ENCODE results near the gene TEAD1. TPM values are rescaled to one million over a fixed set of nuclear protein-coding genes. Genes with fewer than 3 reads are reported as not detected.
A peak's percentile ranks its signal among the peaks of the same experiment; 100 is the strongest.

The TEAD1 gene
- polyA plus RNA-seq, 1 donor (not counting 4 experiments of a cell fraction or from before 2014, with no cell fraction given) = 32.7 TPM

DNA sequence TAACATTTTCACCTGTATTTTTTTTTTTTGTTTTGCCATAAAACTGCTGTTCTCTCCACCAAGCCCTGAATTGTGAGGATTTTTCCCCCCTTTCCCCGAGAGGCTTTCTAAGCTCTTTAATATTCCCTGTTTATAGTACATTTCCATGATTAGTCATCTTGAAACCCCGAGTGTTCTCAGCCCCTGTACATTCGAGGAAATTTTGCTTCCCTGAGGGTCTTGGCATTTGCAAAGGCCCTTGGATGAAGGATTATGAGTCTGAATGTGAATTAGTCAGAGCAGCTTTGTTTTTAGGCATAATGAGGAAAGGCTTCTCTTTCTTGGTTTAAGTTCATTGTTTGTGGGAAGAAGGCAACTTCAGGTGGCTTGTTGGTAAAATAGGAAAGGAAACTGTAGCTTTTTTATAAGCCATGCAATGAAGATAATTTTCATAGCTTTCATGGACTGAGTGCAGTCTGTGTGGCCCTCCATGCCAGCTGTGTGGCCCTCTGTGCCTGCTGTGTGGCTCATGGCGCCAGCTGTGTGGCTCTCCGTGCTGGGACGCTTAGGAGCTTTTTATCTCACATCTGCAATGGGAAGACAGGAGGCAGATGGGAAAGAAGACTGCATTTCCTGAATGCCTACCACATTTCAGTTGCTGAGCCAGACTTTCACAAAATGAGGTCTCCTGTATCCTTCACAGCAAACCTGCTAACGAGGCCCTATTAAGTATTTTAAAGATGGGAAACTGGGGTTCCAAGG, 129.0 kb downstream of the TEAD1 start:
- peak overlapping the region in 2 of 3 experiments; percentile 15 to 29 for H3K4me3 ChIP-seq (ENCODE audit: control insufficient read depth in 2 of 3, extremely low read depth in 1 of 3, insufficient read depth in 2 of 3, low read depth in 1 of 3, low read length in 3 of 3)
- H4K20me1 ChIP-seq (ENCODE audit: control insufficient read depth, extremely low read depth, insufficient read depth, low read length) = peaks cover 6% of the 10 kb centered on the region
- no peaks in the 10 kb centered on the region for H3K27me3 ChIP-seq (ENCODE audit: control insufficient read depth, extremely low read depth, insufficient read depth, low read length)
- H3K36me3 ChIP-seq (ENCODE audit: control insufficient read depth in 2 of 2, extremely low read depth in 1 of 2, insufficient read depth in 2 of 2, low read length in 2 of 2) = peaks cover 0 to 3% of the 10 kb centered on the region in 2 experiments
- TF ChIP-seq, protein P1, sequence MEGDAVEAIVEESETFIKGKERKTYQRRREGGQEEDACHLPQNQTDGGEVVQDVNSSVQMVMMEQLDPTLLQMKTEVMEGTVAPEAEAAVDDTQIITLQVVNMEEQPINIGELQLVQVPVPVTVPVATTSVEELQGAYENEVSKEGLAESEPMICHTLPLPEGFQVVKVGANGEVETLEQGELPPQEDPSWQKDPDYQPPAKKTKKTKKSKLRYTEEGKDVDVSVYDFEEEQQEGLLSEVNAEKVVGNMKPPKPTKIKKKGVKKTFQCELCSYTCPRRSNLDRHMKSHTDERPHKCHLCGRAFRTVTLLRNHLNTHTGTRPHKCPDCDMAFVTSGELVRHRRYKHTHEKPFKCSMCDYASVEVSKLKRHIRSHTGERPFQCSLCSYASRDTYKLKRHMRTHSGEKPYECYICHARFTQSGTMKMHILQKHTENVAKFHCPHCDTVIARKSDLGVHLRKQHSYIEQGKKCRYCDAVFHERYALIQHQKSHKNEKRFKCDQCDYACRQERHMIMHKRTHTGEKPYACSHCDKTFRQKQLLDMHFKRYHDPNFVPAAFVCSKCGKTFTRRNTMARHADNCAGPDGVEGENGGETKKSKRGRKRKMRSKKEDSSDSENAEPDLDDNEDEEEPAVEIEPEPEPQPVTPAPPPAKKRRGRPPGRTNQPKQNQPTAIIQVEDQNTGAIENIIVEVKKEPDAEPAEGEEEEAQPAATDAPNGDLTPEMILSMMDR (optimal IDR thresholded peaks at IDR 0.05 in 1 of 3, IDR thresholded peaks at IDR 0.05 in 1 of 3, conservative IDR thresholded peaks at IDR 0.05 in 1 of 3; ENCODE audit: extremely low read depth in 1 of 3, insufficient read depth in 2 of 3, low read length in 3 of 3) = no peak
- no peak for TF ChIP-seq EZH2 (IDR thresholded peaks at IDR 0.05; ENCODE audit: low read length)
- H3K9me1 ChIP-seq (ENCODE audit: control insufficient read depth, extremely low read depth, insufficient read depth, low read length) = peaks cover 23% of the 10 kb centered on the region
- DNase-seq (ENCODE audit: low read depth, low spot score) (no peak), FAIRE-seq (no peak)
- peak overlapping the region; percentile 87 for H3K4me2 ChIP-seq (ENCODE audit: control insufficient read depth, extremely low read depth, insufficient read depth, low read depth, low read length)
- no peaks in the 10 kb centered on the region for H3K9me3 ChIP-seq (ENCODE audit: control insufficient read depth, low read depth, low read length)
- H3K4me1 ChIP-seq (ENCODE audit: control insufficient read depth, extremely low read depth, insufficient read depth, low read length) = peaks cover 81% of the 10 kb centered on the region
- H3K9ac ChIP-seq (ENCODE audit: control insufficient read depth, extremely low read depth, insufficient read depth, low read length) = peak overlapping the region; percentile 80
- peak overlapping the region; percentile 95 for H3K27ac ChIP-seq (ENCODE audit: control insufficient read depth, insufficient read depth, low read length)
- no peak overlapping the region for H2AFZ ChIP-seq (ENCODE audit: control insufficient read depth, low read length)
- dilution Hi-C loops (cut with MboI; ENCODE audit: extremely low pct_ligation_motif_present, low sequenced_read_pairs) = no loop called here
- peaks cover 69% of the 10 kb centered on the region for H3K79me2 ChIP-seq (ENCODE audit: control insufficient read depth, insufficient read depth, low read length)

DNA sequence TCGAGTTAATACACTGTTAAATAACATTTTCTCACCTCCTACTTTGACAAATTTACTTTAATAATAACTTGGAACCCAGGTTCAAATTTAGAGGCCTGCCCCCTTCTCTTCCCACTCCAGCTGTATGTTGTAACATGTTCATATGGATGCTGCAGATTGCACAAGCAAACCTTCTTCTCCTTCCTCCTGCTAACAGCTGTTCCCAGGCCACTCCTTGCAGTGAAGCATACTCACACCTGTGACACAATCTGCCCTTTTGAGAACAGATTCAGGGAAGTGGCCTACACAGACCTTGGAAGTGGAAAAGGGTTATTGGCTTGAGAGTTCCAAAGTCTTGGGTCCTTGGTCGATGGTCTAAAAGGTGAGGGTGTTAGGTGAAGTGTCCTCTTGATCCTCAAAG, 131.9 kb downstream of the TEAD1 start:
- no peak for FAIRE-seq
- no peak for TF ChIP-seq EZH2 (IDR thresholded peaks at IDR 0.05; ENCODE audit: low read length)

More for the DNA sequence above, 131.9 kb downstream of the TEAD1 start:
- peaks cover 81% of the 10 kb centered on the region for H3K79me2 ChIP-seq (ENCODE audit: control insufficient read depth, insufficient read depth, low read length)
- no peak overlapping the region for H3K9ac ChIP-seq (ENCODE audit: control insufficient read depth, extremely low read depth, insufficient read depth, low read length)
- DNase-seq (ENCODE audit: low read depth, low spot score) = no peak
- H3K36me3 ChIP-seq (ENCODE audit: control insufficient read depth in 2 of 2, extremely low read depth in 1 of 2, insufficient read depth in 2 of 2, low read length in 2 of 2) = peaks cover 0 to 17% of the 10 kb centered on the region in 2 experiments
- no peak overlapping the region for H3K4me2 ChIP-seq (ENCODE audit: control insufficient read depth, extremely low read depth, insufficient read depth, low read depth, low read length)
- no peaks in the 10 kb centered on the region for H3K9me3 ChIP-seq (ENCODE audit: control insufficient read depth, low read depth, low read length)
- peaks cover 20% of the 10 kb centered on the region for H4K20me1 ChIP-seq (ENCODE audit: control insufficient read depth, extremely low read depth, insufficient read depth, low read length)
- peaks cover 74% of the 10 kb centered on the region for H3K4me1 ChIP-seq (ENCODE audit: control insufficient read depth, extremely low read depth, insufficient read depth, low read length)
- peak overlapping the region; percentile 59 for H3K27ac ChIP-seq (ENCODE audit: control insufficient read depth, insufficient read depth, low read length)
- H2AFZ ChIP-seq (ENCODE audit: control insufficient read depth, low read length) = no peak overlapping the region
- peaks cover 26% of the 10 kb centered on the region for H3K9me1 ChIP-seq (ENCODE audit: control insufficient read depth, extremely low read depth, insufficient read depth, low read length)
- no peak overlapping the region for H3K4me3 ChIP-seq (ENCODE audit: control insufficient read depth in 2 of 3, extremely low read depth in 1 of 3, insufficient read depth in 2 of 3, low read depth in 1 of 3, low read length in 3 of 3)
- no peaks in the 10 kb centered on the region for H3K27me3 ChIP-seq (ENCODE audit: control insufficient read depth, extremely low read depth, insufficient read depth, low read length)
- dilution Hi-C loops (cut with MboI; ENCODE audit: extremely low pct_ligation_motif_present, low sequenced_read_pairs) = no loop called here
